PC-3 (cell line): ENCODE data around the gene ADGRV1. TPM values are rescaled to one million over a fixed set of nuclear protein-coding genes. Genes with fewer than 3 reads are reported as not detected.

ENCODE experiments used
- ATAC-seq: fragments of 200-7000 bp; cut with Tn5 transposase; 2 replicates; pipeline ENCODE4 v1.9.1; 2020; ENCODE audit warnings: mild to moderate bottlenecking, moderate library complexity
- BruUV-seq: library from RNA; stranded (reverse); fragments of 400-500 nt; replicated peaks from 2 replicates; lab custom pipeline; 2021; lab: Mats Ljungman, UMichigan
- CTCF ChIA-PET: fragments of 300-600 bp; sonication (Branson Sonifier 250); formaldehyde crosslinking; loops from one replicate; lab custom pipeline; 2022; ENCODE audit warnings: antibody characterized with exemption; lab: Charles Lee
- POLR2A ChIA-PET: fragments of 300-600 bp; sonication (Branson Sonifier 250); formaldehyde crosslinking; loops from one replicate; lab custom pipeline; 2022; ENCODE audit warnings: antibody characterized with exemption; ENCODE audit not compliant: unreplicated experiment; lab: Charles Lee
- DNase-seq: peaks from one replicate; pipeline ENCODE4 v3.0.0-alpha.2; 2015
- H2AFZ ChIP-seq: fragments of 300-600 bp; sonication (generic); 2 replicates; pipeline ENCODE4 v1.6.0; 2016; ENCODE audit warnings: antibody characterized with exemption, low read length
- H3F3A ChIP-seq: fragments of 300-600 bp; sonication (generic); one replicate; pipeline ENCODE4 v1.6.0; 2017; ENCODE audit warnings: antibody characterized with exemption, low read length, control low read depth, mild to moderate bottlenecking; ENCODE audit not compliant: unreplicated experiment
- H3K27ac ChIP-seq: fragments of 300-600 bp; sonication (generic); 2 replicates; pipeline ENCODE4 v1.5.1; 2016; ENCODE audit warnings: mild to moderate bottlenecking, low read length
- H3K27me3 ChIP-seq: fragments of 300-600 bp; sonication (generic); 2 replicates; pipeline ENCODE4 v1.6.1; 2016; ENCODE audit warnings: low read length, mixed read lengths
- H3K36me3 ChIP-seq: fragments of 300-600 bp; sonication (generic); 2 replicates; pipeline ENCODE4 v1.6.1; 2016; ENCODE audit warnings: low read depth, mixed run types, low read length, mixed read lengths
- H3K4me1 ChIP-seq: fragments of 300-600 bp; sonication (generic); 2 replicates; pipeline ENCODE4 v1.5.1; 2016; ENCODE audit warnings: low read length; ENCODE audit not compliant: insufficient read depth
- H3K4me2 ChIP-seq: fragments of 300-600 bp; sonication (generic); 2 replicates; pipeline ENCODE4 v1.6.0; 2016; ENCODE audit warnings: low read length
- H3K4me3 ChIP-seq: fragments of 300-600 bp; sonication (generic); 2 replicates; pipeline ENCODE4 v1.5.1; 2016; ENCODE audit warnings: mild to moderate bottlenecking, low read length, mixed read lengths
- H3K79me2 ChIP-seq: fragments of 300-600 bp; sonication (generic); 2 replicates; pipeline ENCODE4 v1.6.1; 2017; ENCODE audit warnings: low read length, mixed read lengths
- H3K9ac ChIP-seq: fragments of 300-600 bp; sonication (generic); 2 replicates; pipeline ENCODE4 v1.6.0; 2016; ENCODE audit warnings: mild to moderate bottlenecking, low read length
- H3K9me2 ChIP-seq: fragments of 300-600 bp; sonication (generic); replicated peaks from 2 replicates; pipeline ENCODE4 v1.6.1; 2016; ENCODE audit warnings: mixed run types, low read length, mixed read lengths
- H3K9me3 ChIP-seq: fragments of 300-600 bp; sonication (generic); 2 replicates; pipeline ENCODE4 v1.6.1; 2016; ENCODE audit warnings: low read length, mixed read lengths
- H4K20me1 ChIP-seq: fragments of 300-600 bp; sonication (generic); 2 replicates; pipeline ENCODE4 v1.6.1; 2016; ENCODE audit warnings: low read length, mixed read lengths
- EZH2 ChIP-seq: fragments of 300-600 bp; sonication (generic); IDR thresholded peaks from one replicate; pipeline ENCODE4 v1.6.1; 2017; ENCODE audit warnings: antibody characterized with exemption, mild to moderate bottlenecking, low read length; ENCODE audit not compliant: unreplicated experiment
- EZH2phosphoT487 ChIP-seq: fragments of 300-600 bp; sonication (generic); IDR thresholded peaks from 2 replicates; pipeline ENCODE4 v1.6.1; 2018; ENCODE audit warnings: mild to moderate bottlenecking, antibody characterized with exemption, low read length, borderline replicate concordance
- intact Hi-C: fragments of 100-400 bp; cut with micrococcal nuclease; formaldehyde crosslinking; loops from 2 replicates; pipeline ENCODE4 v1.9.0; 2023
- total RNA-seq: library from RNA; depleted of rRNA; stranded (reverse); fragments of >200 nt; gene quantifications from 2 replicates; pipeline ENCODE4 v1.2.3, GENCODE V29; 2014
- TF ChIP-seq, protein P1 (sequence below): fragments of 300-600 bp; sonication (generic); conservative IDR thresholded peaks from 2 replicates; pipeline ENCODE4 v1.5.1; 2017; ENCODE audit warnings: antibody characterized with exemption, low read depth, mild to moderate bottlenecking, low read length

Gene ADGRV1
- total RNA-seq, 1 experiment from 2014 or later: 22.7 TPM

DNA sequence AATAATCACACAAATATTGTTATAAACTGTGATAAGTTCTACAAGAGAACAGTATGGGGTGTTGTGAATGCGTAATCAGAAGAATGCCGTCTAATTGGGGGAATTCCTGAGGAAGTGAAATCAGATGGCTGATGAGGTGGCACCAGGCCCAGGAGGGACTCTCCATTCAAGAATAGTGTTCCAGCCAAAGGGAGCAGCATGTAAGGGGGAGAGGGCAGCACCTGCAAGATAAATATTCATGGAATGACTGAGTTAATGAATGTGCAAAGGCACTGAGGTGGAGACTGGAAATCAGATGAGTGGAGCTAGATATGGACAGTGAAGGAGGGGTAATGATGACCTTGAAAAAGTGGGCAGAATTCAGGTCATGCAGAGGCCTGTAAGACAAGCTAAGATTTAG is 574.0 kb downstream of the ADGRV1 start:
- no peak overlapping the region for H3K27ac ChIP-seq
- intact Hi-C loops: no loop called here

GRCh38 chr5:91133183-91133582 is 574.6 kb downstream of the ADGRV1 start:
- CTCF ChIA-PET: no interaction called here
- ATAC-seq: no peak
- Histone ChIP-seq H3K79me2 (no peaks in the 10 kb centered on the region), H3K27ac (no peak overlapping the region), H3K4me1 (peaks cover 56% of the 10 kb centered on the region), H4K20me1 (no peaks in the 10 kb centered on the region), H3K27me3 (no peaks in the 10 kb centered on the region), H3K9me2 (no peaks in the 10 kb centered on the region), H3K36me3 (no peaks in the 10 kb centered on the region), H3K4me2 (no peak overlapping the region), H3K9ac (no peak overlapping the region), H3K4me3 (no peak overlapping the region), H3K9me3 (no peaks in the 10 kb centered on the region), H2AFZ (no peak overlapping the region), H3F3A (peaks cover 3% of the 10 kb centered on the region)
- BruUV-seq: no TSS peak
- POLR2A ChIA-PET: no interaction called here
- intact Hi-C loops: no loop called here
- TF ChIP-seq EZH2: no peak
- no peak for TF ChIP-seq EZH2phosphoT487
- TF ChIP-seq, protein P1, sequence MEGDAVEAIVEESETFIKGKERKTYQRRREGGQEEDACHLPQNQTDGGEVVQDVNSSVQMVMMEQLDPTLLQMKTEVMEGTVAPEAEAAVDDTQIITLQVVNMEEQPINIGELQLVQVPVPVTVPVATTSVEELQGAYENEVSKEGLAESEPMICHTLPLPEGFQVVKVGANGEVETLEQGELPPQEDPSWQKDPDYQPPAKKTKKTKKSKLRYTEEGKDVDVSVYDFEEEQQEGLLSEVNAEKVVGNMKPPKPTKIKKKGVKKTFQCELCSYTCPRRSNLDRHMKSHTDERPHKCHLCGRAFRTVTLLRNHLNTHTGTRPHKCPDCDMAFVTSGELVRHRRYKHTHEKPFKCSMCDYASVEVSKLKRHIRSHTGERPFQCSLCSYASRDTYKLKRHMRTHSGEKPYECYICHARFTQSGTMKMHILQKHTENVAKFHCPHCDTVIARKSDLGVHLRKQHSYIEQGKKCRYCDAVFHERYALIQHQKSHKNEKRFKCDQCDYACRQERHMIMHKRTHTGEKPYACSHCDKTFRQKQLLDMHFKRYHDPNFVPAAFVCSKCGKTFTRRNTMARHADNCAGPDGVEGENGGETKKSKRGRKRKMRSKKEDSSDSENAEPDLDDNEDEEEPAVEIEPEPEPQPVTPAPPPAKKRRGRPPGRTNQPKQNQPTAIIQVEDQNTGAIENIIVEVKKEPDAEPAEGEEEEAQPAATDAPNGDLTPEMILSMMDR: no peak
- DNase-seq: no peak

More for the DNA sequence above, 574.0 kb downstream of the ADGRV1 start:
- no peak overlapping the region for H3K9ac ChIP-seq
- DNase-seq (no peak), ATAC-seq (no peak)
- ChIA-PET CTCF (no interaction called here), POLR2A (no interaction called here)
- BruUV-seq: no TSS peak
- no peaks in the 10 kb centered on the region for H3K9me3 ChIP-seq
- H3K36me3 ChIP-seq: no peaks in the 10 kb centered on the region
- no peaks in the 10 kb centered on the region for H3K27me3 ChIP-seq
- no peaks in the 10 kb centered on the region for H4K20me1 ChIP-seq
- peaks cover 3% of the 10 kb centered on the region for H3F3A ChIP-seq
- H3K4me2 ChIP-seq: no peak overlapping the region
- no peaks in the 10 kb centered on the region for H3K79me2 ChIP-seq
- no peak overlapping the region for H2AFZ ChIP-seq
- H3K4me3 ChIP-seq: no peak overlapping the region
- H3K4me1 ChIP-seq: peaks cover 57% of the 10 kb centered on the region
- no peaks in the 10 kb centered on the region for H3K9me2 ChIP-seq
- TF ChIP-seq, protein P1: no peak
- TF ChIP-seq EZH2 (no peak), EZH2phosphoT487 (no peak)

DNA sequence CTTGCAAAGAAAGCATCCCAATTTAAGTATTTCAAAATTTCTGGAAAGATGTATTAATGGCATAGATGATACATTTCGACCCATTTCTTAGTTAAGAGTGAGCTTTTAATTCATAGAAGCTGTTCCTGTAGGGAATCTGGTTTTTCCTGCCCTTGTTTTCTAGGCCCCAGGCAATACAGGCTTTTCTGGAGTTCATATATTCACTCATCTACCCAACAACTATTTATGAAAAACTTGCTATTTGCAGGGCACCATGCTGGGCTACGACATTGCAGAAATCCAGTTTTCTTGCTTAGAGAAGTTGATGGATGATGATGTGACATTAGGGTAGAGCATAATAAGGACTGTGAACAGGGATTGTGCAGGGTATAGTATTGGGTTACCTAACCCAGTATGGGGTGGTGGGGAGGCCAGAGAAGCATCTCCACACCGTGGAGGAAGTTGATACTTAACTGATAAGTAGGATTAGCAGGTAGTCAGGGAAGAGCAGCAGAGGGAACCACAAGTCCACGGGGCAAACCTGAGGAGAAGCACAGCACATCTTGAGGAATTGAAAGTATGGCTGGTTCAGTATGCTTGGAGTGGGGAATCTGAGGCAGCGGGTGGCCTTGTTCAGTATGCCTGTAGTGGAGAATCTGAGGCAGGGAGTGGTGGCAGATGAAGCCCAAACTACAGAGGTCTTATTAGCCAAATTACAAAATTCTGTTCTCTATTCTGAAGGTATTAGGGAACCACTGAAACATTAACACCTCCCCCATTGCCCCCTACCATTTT is 577.1 kb downstream of the ADGRV1 start:
- CTCF ChIA-PET: no interaction called here
- intact Hi-C loops: loop anchor here (1.0 to 5.0 kb wide), 2 partner anchors 8 to 88 kb away; no protein-coding TSS in a partner anchor
- H3K36me3 ChIP-seq: no peaks in the 10 kb centered on the region
- H2AFZ ChIP-seq: no peak overlapping the region
- TF ChIP-seq EZH2 (no peak), EZH2phosphoT487 (no peak)
- TF ChIP-seq, protein P1: no peak
- no peaks in the 10 kb centered on the region for H3K9me2 ChIP-seq
- no peak overlapping the region for H3K9ac ChIP-seq
- no peaks in the 10 kb centered on the region for H3K9me3 ChIP-seq
- no peak overlapping the region for H3K4me3 ChIP-seq
- peak overlapping the region; percentile 64 for H3K27ac ChIP-seq
- ATAC-seq (peak; percentile 27), DNase-seq (peak; percentile 52)
- no peaks in the 10 kb centered on the region for H3K79me2 ChIP-seq
- POLR2A ChIA-PET: no interaction called here
- H3K4me1 ChIP-seq: peaks cover 54% of the 10 kb centered on the region
- H3K4me2 ChIP-seq: peak overlapping the region; percentile 61
- no peaks in the 10 kb centered on the region for H4K20me1 ChIP-seq
- H3F3A ChIP-seq: peaks cover 3% of the 10 kb centered on the region
- no TSS peak for BruUV-seq
- no peaks in the 10 kb centered on the region for H3K27me3 ChIP-seq
